ENCODE results near the gene ZNF582.

Gene ZNF582

GRCh38 chr19:56372281-56372680 lies 21.1 kb downstream of the ZNF582 start:
- TF ChIP-seq, protein P1, sequence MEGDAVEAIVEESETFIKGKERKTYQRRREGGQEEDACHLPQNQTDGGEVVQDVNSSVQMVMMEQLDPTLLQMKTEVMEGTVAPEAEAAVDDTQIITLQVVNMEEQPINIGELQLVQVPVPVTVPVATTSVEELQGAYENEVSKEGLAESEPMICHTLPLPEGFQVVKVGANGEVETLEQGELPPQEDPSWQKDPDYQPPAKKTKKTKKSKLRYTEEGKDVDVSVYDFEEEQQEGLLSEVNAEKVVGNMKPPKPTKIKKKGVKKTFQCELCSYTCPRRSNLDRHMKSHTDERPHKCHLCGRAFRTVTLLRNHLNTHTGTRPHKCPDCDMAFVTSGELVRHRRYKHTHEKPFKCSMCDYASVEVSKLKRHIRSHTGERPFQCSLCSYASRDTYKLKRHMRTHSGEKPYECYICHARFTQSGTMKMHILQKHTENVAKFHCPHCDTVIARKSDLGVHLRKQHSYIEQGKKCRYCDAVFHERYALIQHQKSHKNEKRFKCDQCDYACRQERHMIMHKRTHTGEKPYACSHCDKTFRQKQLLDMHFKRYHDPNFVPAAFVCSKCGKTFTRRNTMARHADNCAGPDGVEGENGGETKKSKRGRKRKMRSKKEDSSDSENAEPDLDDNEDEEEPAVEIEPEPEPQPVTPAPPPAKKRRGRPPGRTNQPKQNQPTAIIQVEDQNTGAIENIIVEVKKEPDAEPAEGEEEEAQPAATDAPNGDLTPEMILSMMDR (IDR thresholded peaks at IDR 0.05; ENCODE audit: control insufficient read depth, insufficient read depth, low read depth, low read length, missing control alignments): no peak
- no peak overlapping the region for H3K4me3 ChIP-seq (ENCODE audit: control insufficient read depth, low read depth, low read length)
- no peak for DNase-seq (ENCODE audit: low read depth)

GRCh38 chr19:56369886-56370676 lies 23.3 kb downstream of the ZNF582 start:
- no peak for DNase-seq (ENCODE audit: low read depth)
- TF ChIP-seq, protein P1 (IDR thresholded peaks at IDR 0.05; ENCODE audit: control insufficient read depth, insufficient read depth, low read depth, low read length, missing control alignments): no peak
- no peak overlapping the region for H3K4me3 ChIP-seq (ENCODE audit: control insufficient read depth, low read depth, low read length)

DNA sequence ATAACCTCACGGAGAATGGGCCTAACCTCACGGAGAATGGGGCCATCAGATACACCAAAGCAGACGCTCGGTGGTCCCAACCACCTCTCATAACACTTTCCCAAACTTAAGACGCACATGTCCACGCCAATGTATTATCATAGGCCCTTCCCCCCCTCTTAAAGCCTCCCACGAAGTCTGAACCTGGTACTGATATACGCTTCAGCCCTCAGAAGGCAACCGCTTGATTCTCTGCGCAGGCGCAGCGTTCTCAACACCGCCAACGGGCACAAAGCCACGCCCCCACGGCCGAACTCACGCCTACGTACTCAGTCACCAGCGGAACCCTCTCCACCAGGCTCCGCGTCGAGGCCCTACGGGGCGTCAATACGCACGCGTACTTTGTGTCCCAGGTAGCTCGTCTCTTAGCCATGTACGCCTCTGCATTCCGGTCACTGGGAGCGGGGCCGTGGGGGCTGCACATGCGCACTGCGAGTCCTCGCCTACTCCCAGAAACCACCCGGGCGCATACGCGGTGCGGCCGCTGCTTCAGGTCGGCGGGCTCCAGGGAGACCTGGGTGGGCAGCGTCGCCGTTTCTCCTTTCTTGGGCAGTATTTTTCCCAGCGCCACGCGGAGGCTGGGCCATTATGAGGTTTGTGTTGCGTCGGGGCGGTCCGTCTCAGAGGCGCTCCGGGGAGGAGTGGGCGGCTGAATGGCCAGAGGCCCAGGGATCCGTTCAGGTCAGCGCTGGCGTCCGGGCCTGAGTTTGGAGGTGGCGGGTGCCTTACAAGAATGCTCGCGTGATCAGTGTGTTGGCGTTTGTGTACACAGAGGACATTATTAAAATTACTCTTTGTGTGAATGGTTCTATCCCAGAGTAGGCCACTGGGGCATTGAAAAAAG lies 25.3 kb downstream of the ZNF582 start:
- peak; percentile 75 for DNase-seq (ENCODE audit: low read depth)
- H3K4me3 ChIP-seq (ENCODE audit: control insufficient read depth, low read depth, low read length): peak overlapping the region; percentile 64
- TF ChIP-seq, protein P1 (IDR thresholded peaks at IDR 0.05; ENCODE audit: control insufficient read depth, insufficient read depth, low read depth, low read length, missing control alignments): no peak

DNA sequence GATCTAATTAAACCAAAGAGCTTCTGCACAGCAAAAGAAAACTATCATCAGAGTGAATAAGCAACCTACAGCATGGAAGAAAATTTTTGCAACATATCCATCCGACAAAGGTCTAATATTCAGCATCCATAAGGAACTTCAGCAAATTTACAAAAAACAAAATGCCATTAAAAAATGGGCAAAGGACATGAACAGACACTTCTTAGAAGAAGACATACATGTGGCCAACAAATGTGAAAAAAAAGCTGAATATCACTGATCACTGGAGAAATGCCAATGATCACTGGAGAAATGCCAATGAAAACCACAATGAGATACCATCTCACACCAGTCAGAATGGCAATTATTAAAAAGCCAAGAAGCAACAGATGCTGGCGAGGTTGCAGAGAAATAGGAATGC lies 32.5 kb downstream of the ZNF582 start:
- no peak for DNase-seq (ENCODE audit: low read depth)
- no peak overlapping the region for H3K4me3 ChIP-seq (ENCODE audit: control insufficient read depth, low read depth, low read length)
- TF ChIP-seq, protein P1 (IDR thresholded peaks at IDR 0.05; ENCODE audit: control insufficient read depth, insufficient read depth, low read depth, low read length, missing control alignments): no peak

GRCh38 chr19:56356944-56357343 lies 36.4 kb downstream of the ZNF582 start:
- TF ChIP-seq, protein P1 (IDR thresholded peaks at IDR 0.05; ENCODE audit: control insufficient read depth, insufficient read depth, low read depth, low read length, missing control alignments): no peak
- no peak overlapping the region for H3K4me3 ChIP-seq (ENCODE audit: control insufficient read depth, low read depth, low read length)
- no peak for DNase-seq (ENCODE audit: low read depth)

DNA sequence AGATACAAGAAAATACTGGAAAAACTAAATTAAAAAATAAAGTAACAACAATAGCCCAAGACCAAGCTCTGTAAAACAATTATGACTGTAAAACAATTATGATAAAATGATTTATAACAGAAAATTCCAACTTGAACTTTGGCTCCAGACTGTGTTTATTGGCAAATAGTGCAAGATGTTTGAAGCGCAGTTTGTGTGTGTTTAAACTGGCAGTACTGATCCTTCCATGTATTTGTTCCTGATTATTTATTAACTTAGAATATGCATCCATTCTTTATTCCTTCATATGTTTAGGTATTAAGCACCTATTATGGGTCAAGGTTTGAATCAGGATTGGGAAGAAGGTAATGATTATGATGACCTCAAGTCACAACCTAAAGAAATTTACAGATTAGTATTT lies 37.8 kb downstream of the ZNF582 start:
- TF ChIP-seq, protein P1 (IDR thresholded peaks at IDR 0.05; ENCODE audit: control insufficient read depth, insufficient read depth, low read depth, low read length, missing control alignments): no peak

More for the DNA sequence above, 37.8 kb downstream of the ZNF582 start:
- DNase-seq (ENCODE audit: low read depth): no peak
- H3K4me3 ChIP-seq (ENCODE audit: control insufficient read depth, low read depth, low read length): no peak overlapping the region

Data from AG09309 (cell line).